Smooth muscle cell (in vitro differentiated cells): ENCODE measurements around the gene RBM26. TPM values are rescaled to one million over a fixed set of nuclear protein-coding genes. Genes with fewer than 3 reads are reported as not detected.

Experiments
- DNase-seq: peaks from one replicate; lab custom pipeline; 2025; ENCODE audit not compliant: unreplicated experiment; lab: John Stamatoyannopoulos, UW
- H2AFZ ChIP-seq: fragments of 200-600 bp; sonication (generic); 2 replicates; pipeline ENCODE4 v1.6.0; 2016; ENCODE audit warnings: antibody characterized with exemption, low read depth, mild to moderate bottlenecking
- H3F3A ChIP-seq: fragments of 200-600 bp; sonication (generic); 2 replicates; pipeline ENCODE4 v1.6.0; 2017; ENCODE audit warnings: antibody characterized with exemption, low read depth
- H3K27ac ChIP-seq: fragments of 200-600 bp; sonication (generic); 2 replicates; pipeline ENCODE4 v1.5.1; 2016; ENCODE audit warnings: low read depth, mild to moderate bottlenecking
- H3K27me3 ChIP-seq: fragments of 200-600 bp; sonication (generic); 2 replicates; pipeline ENCODE4 v1.6.1; 2016; ENCODE audit warnings: low read depth, mild to moderate bottlenecking
- H3K36me3 ChIP-seq: fragments of 200-600 bp; sonication (generic); 2 replicates; pipeline ENCODE4 v1.5.1; 2016; ENCODE audit warnings: low read depth
- H3K4me1 ChIP-seq: fragments of 200-600 bp; sonication (generic); 2 replicates; pipeline ENCODE4 v1.5.1; 2016; ENCODE audit warnings: low read depth
- H3K4me2 ChIP-seq: fragments of 200-600 bp; sonication (generic); 2 replicates; pipeline ENCODE4 v1.6.0; 2016; ENCODE audit warnings: mild to moderate bottlenecking
- H3K4me3 ChIP-seq: fragments of 200-600 bp; sonication (generic); 2 replicates; pipeline ENCODE4 v1.5.1; 2016; ENCODE audit warnings: mild to moderate bottlenecking
- H3K79me2 ChIP-seq: fragments of 200-600 bp; sonication (generic); 2 replicates; pipeline ENCODE4 v1.6.0; 2016; ENCODE audit warnings: low read depth, mild to moderate bottlenecking
- H3K9ac ChIP-seq: fragments of 200-600 bp; sonication (generic); 2 replicates; pipeline ENCODE4 v1.6.0; 2016; ENCODE audit warnings: low read depth
- H3K9me3 ChIP-seq: fragments of 200-600 bp; sonication (generic); replicated peaks from 2 replicates; pipeline ENCODE4 v1.5.1; 2016; ENCODE audit warnings: low read depth
- H4K20me1 ChIP-seq: fragments of 200-600 bp; sonication (generic); 2 replicates; pipeline ENCODE4 v1.6.0; 2016; ENCODE audit warnings: low read depth
- WGBS: methylation state at CpG from one replicate; pipeline ENCODE4 v1.1.7; 2016; ENCODE audit warnings: low lambda C conversion rate; 5-methylcytosine and 5-hydroxymethylcytosine counted together
- polyA plus RNA-seq: library from polyadenylated mRNA; unstranded; fragments of >200 nt; fragmentation: Nextera tagmentation; extraction: Ambion mirVana; gene quantifications from 2 replicates; pipeline ENCODE4 v1.2.1, GENCODE V29; 2016
- total RNA-seq: library from RNA; depleted of rRNA; stranded (reverse); fragments of >200 nt; gene quantifications from 2 replicates; pipeline ENCODE4 v1.2.3, GENCODE V29; 2014
- TF ChIP-seq, protein P1 (sequence below): fragments of 200-600 bp; sonication (generic); IDR thresholded peaks from 2 replicates; pipeline ENCODE4 v1.5.1; 2017; ENCODE audit warnings: borderline replicate concordance, mild to moderate bottlenecking, antibody characterized with exemption; ENCODE audit not compliant: insufficient read depth, poor library complexity, severe bottlenecking

RBM26 gene
- total and polyA plus RNA-seq, 2 experiments from 2014 or later: 11.8 to 49.4 TPM

DNA sequence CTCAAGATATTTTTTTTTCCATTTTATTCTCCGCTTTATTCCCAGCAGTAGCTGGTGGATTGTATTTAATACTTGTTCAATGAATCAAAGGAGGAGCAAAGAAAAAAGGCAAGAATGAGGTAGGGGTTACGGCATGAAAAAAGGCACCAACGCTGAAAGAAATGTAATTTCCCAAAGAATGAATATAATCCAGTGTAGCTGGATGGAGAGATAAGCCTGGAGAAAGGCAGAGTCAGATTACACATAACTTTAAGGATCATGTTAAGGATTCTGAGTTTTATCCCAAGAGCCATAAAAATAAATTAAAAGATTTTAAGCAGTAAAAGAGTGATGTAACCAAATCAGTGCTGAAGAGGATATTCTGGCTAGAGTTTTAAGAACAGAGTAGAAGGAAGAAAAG, 67.7 kb downstream of the RBM26 start:
- H2AFZ ChIP-seq: no peak overlapping the region
- no peak overlapping the region for H3K27ac ChIP-seq
- no peaks in the 10 kb centered on the region for H3K4me1 ChIP-seq
- no peaks in the 10 kb centered on the region for H3K79me2 ChIP-seq
- no peaks in the 10 kb centered on the region for H3F3A ChIP-seq
- H3K36me3 ChIP-seq: peaks cover 34% of the 10 kb centered on the region
- no peak overlapping the region for H3K4me2 ChIP-seq
- no peak overlapping the region for H3K9ac ChIP-seq
- 89% methylated on average over 3 of the region's 3 CpGs for WGBS
- TF ChIP-seq, protein P1, sequence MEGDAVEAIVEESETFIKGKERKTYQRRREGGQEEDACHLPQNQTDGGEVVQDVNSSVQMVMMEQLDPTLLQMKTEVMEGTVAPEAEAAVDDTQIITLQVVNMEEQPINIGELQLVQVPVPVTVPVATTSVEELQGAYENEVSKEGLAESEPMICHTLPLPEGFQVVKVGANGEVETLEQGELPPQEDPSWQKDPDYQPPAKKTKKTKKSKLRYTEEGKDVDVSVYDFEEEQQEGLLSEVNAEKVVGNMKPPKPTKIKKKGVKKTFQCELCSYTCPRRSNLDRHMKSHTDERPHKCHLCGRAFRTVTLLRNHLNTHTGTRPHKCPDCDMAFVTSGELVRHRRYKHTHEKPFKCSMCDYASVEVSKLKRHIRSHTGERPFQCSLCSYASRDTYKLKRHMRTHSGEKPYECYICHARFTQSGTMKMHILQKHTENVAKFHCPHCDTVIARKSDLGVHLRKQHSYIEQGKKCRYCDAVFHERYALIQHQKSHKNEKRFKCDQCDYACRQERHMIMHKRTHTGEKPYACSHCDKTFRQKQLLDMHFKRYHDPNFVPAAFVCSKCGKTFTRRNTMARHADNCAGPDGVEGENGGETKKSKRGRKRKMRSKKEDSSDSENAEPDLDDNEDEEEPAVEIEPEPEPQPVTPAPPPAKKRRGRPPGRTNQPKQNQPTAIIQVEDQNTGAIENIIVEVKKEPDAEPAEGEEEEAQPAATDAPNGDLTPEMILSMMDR: no peak
- H3K9me3 ChIP-seq: no peaks in the 10 kb centered on the region
- no peaks in the 10 kb centered on the region for H3K27me3 ChIP-seq
- DNase-seq: no peak
- no peak overlapping the region for H3K4me3 ChIP-seq
- H4K20me1 ChIP-seq: peaks cover 7% of the 10 kb centered on the region

DNA sequence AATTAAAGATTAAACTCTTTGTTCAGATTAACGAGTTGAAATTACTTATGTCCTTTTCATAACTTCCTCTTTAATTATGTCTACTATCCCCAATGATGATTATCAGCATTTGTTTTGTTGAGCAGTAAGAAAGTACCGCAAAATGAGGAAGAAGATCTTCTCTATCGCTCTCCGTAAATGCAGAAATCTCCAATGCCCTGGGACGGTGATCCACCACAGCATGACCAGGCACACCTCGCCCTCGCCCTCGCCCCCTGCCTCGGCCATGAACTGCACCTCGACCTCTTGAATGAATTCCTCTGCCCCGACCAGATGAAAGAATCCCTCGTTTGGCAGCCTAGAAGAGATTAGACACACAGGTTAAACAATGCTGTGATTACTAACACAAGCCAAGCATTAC, 69.1 kb downstream of the RBM26 start:
- Histone ChIP-seq H3K27ac (no peak overlapping the region), H3K4me2 (no peak overlapping the region), H3K36me3 (peaks cover 29% of the 10 kb centered on the region), H2AFZ (no peak overlapping the region), H3K9me3 (no peaks in the 10 kb centered on the region), H3K79me2 (no peaks in the 10 kb centered on the region), H4K20me1 (peaks cover 7% of the 10 kb centered on the region), H3F3A (no peaks in the 10 kb centered on the region), H3K27me3 (no peaks in the 10 kb centered on the region), H3K9ac (no peak overlapping the region), H3K4me1 (no peaks in the 10 kb centered on the region), H3K4me3 (no peak overlapping the region)
- WGBS: 93% methylated on average over 12 of the region's 12 CpGs
- TF ChIP-seq, protein P1: no peak
- no peak for DNase-seq

DNA sequence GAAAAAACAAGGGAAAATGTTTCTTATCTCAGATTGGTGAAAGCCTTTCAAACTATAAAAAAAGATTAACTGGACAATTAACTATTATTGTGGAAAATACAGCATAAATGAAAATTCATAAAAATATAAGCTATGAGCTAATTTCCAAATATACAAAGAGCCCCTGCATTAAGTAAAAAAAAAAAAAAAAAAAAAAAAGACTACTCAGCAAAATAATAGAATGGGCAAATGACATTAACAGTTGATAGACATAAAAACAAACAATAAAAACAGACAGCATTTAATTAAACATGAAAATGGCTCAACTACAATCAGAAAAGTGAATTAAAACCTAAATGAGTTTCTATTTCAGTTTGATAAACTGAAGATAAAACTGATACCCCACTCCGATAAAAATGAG, 77.5 kb downstream of the RBM26 start:
- H3K36me3 ChIP-seq: no peaks in the 10 kb centered on the region
- no peak overlapping the region for H3K4me2 ChIP-seq
- no peaks in the 10 kb centered on the region for H3F3A ChIP-seq
- H3K4me3 ChIP-seq: no peak overlapping the region
- no peak overlapping the region for H3K9ac ChIP-seq
- H3K27me3 ChIP-seq: no peaks in the 10 kb centered on the region
- WGBS: 100% methylated on average over 1 of the region's 1 CpG
- H4K20me1 ChIP-seq: peaks cover 4% of the 10 kb centered on the region
- H2AFZ ChIP-seq: no peak overlapping the region
- H3K4me1 ChIP-seq: no peaks in the 10 kb centered on the region
- H3K79me2 ChIP-seq: no peaks in the 10 kb centered on the region
- no peak for DNase-seq
- TF ChIP-seq, protein P1: no peak
- no peaks in the 10 kb centered on the region for H3K9me3 ChIP-seq
- no peak overlapping the region for H3K27ac ChIP-seq

DNA sequence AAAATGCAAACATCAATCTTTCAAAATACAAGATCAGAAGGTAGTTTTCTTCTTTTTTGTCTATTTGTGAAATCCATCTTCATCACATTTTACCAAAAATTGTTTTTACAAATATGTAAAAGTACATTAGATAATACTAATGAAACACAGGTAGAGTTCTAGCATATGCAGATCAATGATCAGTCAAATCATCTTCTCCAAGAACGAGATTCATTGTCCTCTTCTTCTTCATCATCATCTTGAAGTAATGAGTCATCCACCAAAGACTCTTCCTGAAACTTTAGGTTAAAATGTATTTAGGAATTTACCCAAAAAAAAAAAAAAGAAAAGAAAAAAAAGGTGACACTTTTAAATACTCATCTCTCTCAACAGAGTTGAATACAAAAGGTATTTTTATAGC, 85.6 kb downstream of the RBM26 start:
- 94% methylated on average over 1 of the region's 1 CpG for WGBS
- H2AFZ ChIP-seq: no peak overlapping the region
- H3K27ac ChIP-seq: no peak overlapping the region
- H3K9ac ChIP-seq: no peak overlapping the region
- no peak overlapping the region for H3K4me2 ChIP-seq
- no peak overlapping the region for H3K4me3 ChIP-seq
- H3K9me3 ChIP-seq: no peaks in the 10 kb centered on the region
- TF ChIP-seq, protein P1: no peak
- H3K79me2 ChIP-seq: no peaks in the 10 kb centered on the region
- H3F3A ChIP-seq: no peaks in the 10 kb centered on the region
- DNase-seq: no peak
- no peaks in the 10 kb centered on the region for H3K4me1 ChIP-seq
- no peaks in the 10 kb centered on the region for H3K27me3 ChIP-seq
- H3K36me3 ChIP-seq: peaks cover 8% of the 10 kb centered on the region
- H4K20me1 ChIP-seq: no peaks in the 10 kb centered on the region
